Neuronal stem cell (in vitro differentiated cells): ENCODE results near the gene SEC14L1.

Experiments used
- DNase-seq: peaks from one replicate; pipeline ENCODE4 v3.0.0-alpha.2; 2013; ENCODE audit warnings: low spot score
- H2AFZ ChIP-seq: one replicate; pipeline ENCODE4 v1.6.1; 2013; ENCODE audit warnings: mild to moderate bottlenecking, low read length, inconsistent platforms
- H2AK5ac ChIP-seq: 2 replicates; pipeline ENCODE4 v1.6.1; 2013; ENCODE audit warnings: low read depth, mild to moderate bottlenecking, inconsistent platforms, low read length, moderate library complexity, mixed read lengths
- H2BK120ac ChIP-seq: 2 replicates; pipeline ENCODE4 v1.6.1; 2013; ENCODE audit warnings: low read depth, mild to moderate bottlenecking, inconsistent platforms, low read length, moderate library complexity, mixed read lengths
- H2BK12ac ChIP-seq: one replicate; pipeline ENCODE4 v1.6.1; 2013; ENCODE audit warnings: low read length, inconsistent platforms
- H2BK15ac ChIP-seq: 2 replicates; pipeline ENCODE4 v1.6.1; 2013; ENCODE audit warnings: mild to moderate bottlenecking, low read length, inconsistent platforms, mixed read lengths
- H2BK5ac ChIP-seq: one replicate; pipeline ENCODE4 v1.6.1; 2013; ENCODE audit warnings: inconsistent platforms, mild to moderate bottlenecking, low read length, moderate library complexity
- H3K14ac ChIP-seq: one replicate; pipeline ENCODE4 v1.6.1; 2013; ENCODE audit warnings: low read length, inconsistent platforms
- H3K18ac ChIP-seq: 2 replicates; pipeline ENCODE4 v1.6.1; 2013; ENCODE audit warnings: low read length, inconsistent platforms
- H3K23ac ChIP-seq: 2 replicates; pipeline ENCODE4 v1.6.1; 2013; ENCODE audit warnings: low read depth, mild to moderate bottlenecking, mixed read lengths, low read length, inconsistent platforms; ENCODE audit not compliant: poor library complexity
- H3K27ac ChIP-seq: replicated peaks from 3 replicates; pipeline ENCODE4 v1.5.1; 2013; ENCODE audit warnings: low read length, inconsistent platforms
- H3K27me3 ChIP-seq, 3 experiments: 2 replicates each; pipeline ENCODE4 v1.6.1; 2013; ENCODE audit warnings: low read length in 3 of 3, mild to moderate bottlenecking in 2 of 3, inconsistent platforms in 1 of 3, low read depth in 1 of 3, mixed read lengths in 1 of 3, moderate library complexity in 1 of 3; ENCODE audit not compliant: control insufficient read depth in 3 of 3, insufficient read depth in 3 of 3
- H3K36me3 ChIP-seq, 2 donors: replicated peaks in 1 of 2; 2 replicates each; pipeline ENCODE4 v1.6.1; 2013; ENCODE audit warnings: low read length in 2 of 2; ENCODE audit not compliant: control insufficient read depth in 2 of 2, insufficient read depth in 2 of 2
- H3K4ac ChIP-seq: 2 replicates; pipeline ENCODE4 v1.6.1; 2013; ENCODE audit warnings: inconsistent platforms, mild to moderate bottlenecking, low read length, moderate library complexity
- H3K4me1 ChIP-seq, 2 donors: 1 replicate in 1 of 2; 2 replicates in 1 of 2; pipeline ENCODE4 v1.6.1; 2013; ENCODE audit warnings: low read length in 2 of 2, low read depth in 1 of 2; ENCODE audit not compliant: control insufficient read depth in 2 of 2, insufficient read depth in 1 of 2
- H3K4me2 ChIP-seq: one replicate; pipeline ENCODE4 v1.6.1; 2013; ENCODE audit warnings: mild to moderate bottlenecking, low read length, inconsistent platforms; ENCODE audit not compliant: insufficient read depth, poor library complexity, severe bottlenecking
- H3K4me3 ChIP-seq, 2 donors: 2 replicates each; pipeline ENCODE4 v1.5.1; 2013; ENCODE audit warnings: low read length in 2 of 2, mild to moderate bottlenecking in 2 of 2, inconsistent platforms in 1 of 2, moderate library complexity in 1 of 2
- H3K79me1 ChIP-seq: one replicate; pipeline ENCODE4 v1.6.1; 2013; ENCODE audit warnings: low read depth, mild to moderate bottlenecking, inconsistent platforms, low read length, moderate library complexity
- H3K9ac ChIP-seq: one replicate; pipeline ENCODE4 v1.6.1; 2013; ENCODE audit warnings: mild to moderate bottlenecking, low read depth, low read length, inconsistent platforms; ENCODE audit not compliant: poor library complexity
- H3K9me3 ChIP-seq, 2 donors: replicated peaks in 1 of 2; 2 replicates each; pipeline versions ENCODE3 to v1.6.1; 2013; ENCODE audit warnings: low read length in 2 of 2, mild to moderate bottlenecking in 2 of 2, inconsistent platforms in 1 of 2, low read depth in 1 of 2, mixed read lengths in 1 of 2, moderate library complexity in 1 of 2; ENCODE audit not compliant: control insufficient read depth in 2 of 2, insufficient read depth in 1 of 2
- H4K8ac ChIP-seq: one replicate; pipeline ENCODE4 v1.6.1; 2013; ENCODE audit warnings: low read depth, mild to moderate bottlenecking, inconsistent platforms, low read length, moderate library complexity
- H4K91ac ChIP-seq: one replicate; pipeline ENCODE4 v1.6.1; 2013; ENCODE audit warnings: low read length, low read depth, mild to moderate bottlenecking, inconsistent platforms; ENCODE audit not compliant: poor library complexity
- WGBS, 2 donors: extraction: QIAGEN DNeasy Blood & Tissue Kit; methylation state at CpG; one replicate each; pipeline ENCODE4 v1.1.7; 2013; ENCODE audit warnings: missing lambda C conversion rate in 2 of 2, mixed read lengths in 1 of 2; ENCODE audit not compliant: insufficient read length in 2 of 2, insufficient replicate concordance in 1 of 2; ENCODE audit errors: extremely low coverage in 2 of 2; 5-methylcytosine and 5-hydroxymethylcytosine counted together

Gene SEC14L1

DNA sequence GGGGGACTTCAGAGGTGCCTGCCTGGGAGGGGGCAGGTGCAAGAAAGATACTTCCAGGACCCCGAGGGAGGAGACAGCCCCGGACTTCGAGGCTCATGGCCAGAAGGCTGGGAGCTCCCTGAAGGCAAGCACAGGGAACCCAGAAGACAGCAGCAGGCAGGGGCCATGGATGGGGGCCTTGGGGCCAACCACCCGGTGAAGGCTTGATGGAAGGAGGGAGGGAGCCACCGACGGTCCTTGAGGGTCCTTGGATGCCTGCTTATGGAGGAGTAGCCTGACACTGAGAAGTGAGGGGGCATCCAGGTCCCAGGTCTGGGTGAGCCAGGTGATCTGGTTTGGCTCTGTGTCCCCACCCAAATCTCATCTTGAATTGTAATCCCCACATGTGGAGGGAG is 89.7 kb downstream of the SEC14L1 start:
- Histone ChIP-seq H3K4me3 (no peak overlapping the region), H4K91ac (no peak overlapping the region), H3K27ac (no peak overlapping the region), H2AK5ac (peak overlapping the region; percentile 72), H3K9ac (no peak overlapping the region), H2BK15ac (no peak overlapping the region), H3K27me3 (no peaks in the 10 kb centered on the region), H3K14ac (no peak overlapping the region), H3K23ac (no peak overlapping the region), H3K36me3 (no peaks in the 10 kb centered on the region), H2BK120ac (peak overlapping the region; percentile 4), H2BK12ac (no peak overlapping the region), H3K79me1 (no peaks in the 10 kb centered on the region), H3K4me2 (no peak overlapping the region), H3K4ac (no peak overlapping the region), H2AFZ (no peak overlapping the region), H3K9me3 (no peaks in the 10 kb centered on the region), H3K4me1 (peaks cover 0 to 10% of the 10 kb centered on the region in 2 donors), H4K8ac (no peak overlapping the region), H2BK5ac (no peak overlapping the region), H3K18ac (no peak overlapping the region)
- no CpG with 5 or more reads among the region's 6 CpGs for WGBS, 2 donors
- no peak for DNase-seq

DNA sequence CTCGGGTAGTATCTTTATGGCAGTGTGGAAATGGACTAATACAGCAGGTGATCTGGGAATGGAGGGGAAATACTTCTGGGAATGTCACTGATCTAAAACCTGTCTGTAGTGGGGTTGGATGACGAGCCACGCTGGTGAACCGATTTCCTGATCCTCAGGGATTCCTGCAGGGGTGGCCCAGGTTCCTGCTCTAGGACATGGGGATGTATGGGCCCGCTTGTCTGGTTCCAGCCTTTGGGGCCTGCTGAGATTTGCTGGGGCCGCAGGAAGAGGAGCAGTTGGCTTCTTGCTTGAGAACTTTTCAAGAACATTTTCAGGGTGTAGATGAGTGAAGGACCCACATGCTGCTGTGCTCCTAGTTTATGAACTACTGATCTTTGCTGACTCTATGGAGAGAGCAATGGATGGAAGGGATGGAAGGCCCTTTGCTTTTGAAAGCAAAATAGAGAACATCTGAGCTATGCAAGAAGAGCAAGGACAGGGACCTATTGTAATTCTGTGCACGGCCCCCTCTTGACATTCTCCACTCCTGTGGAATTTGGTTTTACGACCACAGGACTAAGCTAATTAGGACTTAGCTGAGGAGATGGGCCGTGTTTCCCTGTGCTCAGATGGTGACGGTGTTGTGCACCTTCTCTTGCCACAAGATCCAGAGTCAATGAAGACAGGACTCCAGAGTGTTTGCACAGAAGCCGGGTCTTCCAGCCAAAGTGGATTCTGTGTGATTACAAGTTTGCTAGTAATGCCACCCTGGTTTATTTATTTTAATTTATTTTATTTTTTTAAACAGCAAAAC is 90.5 kb downstream of the SEC14L1 start:
- Histone ChIP-seq H3K4me1 (peaks cover 0 to 10% of the 10 kb centered on the region in 2 donors), H3K9ac (no peak overlapping the region), H4K91ac (no peak overlapping the region), H2AFZ (no peak overlapping the region), H2BK5ac (no peak overlapping the region), H2BK120ac (no peak overlapping the region), H3K4ac (no peak overlapping the region), H4K8ac (no peak overlapping the region), H3K23ac (no peak overlapping the region), H3K18ac (no peak overlapping the region), H2BK15ac (no peak overlapping the region), H3K14ac (no peak overlapping the region), H2AK5ac (peak overlapping the region; percentile 21), H3K36me3 (no peaks in the 10 kb centered on the region), H3K4me3 (no peak overlapping the region), H3K27me3 (no peaks in the 10 kb centered on the region), H3K79me1 (no peaks in the 10 kb centered on the region), H3K4me2 (no peak overlapping the region), H2BK12ac (no peak overlapping the region), H3K9me3 (no peaks in the 10 kb centered on the region), H3K27ac (no peak overlapping the region)
- DNase-seq: no peak
- no CpG with 5 or more reads among the region's 11 CpGs for WGBS, 2 donors

GRCh38 chr17:77233127-77233526 is 92.4 kb downstream of the SEC14L1 start:
- Histone ChIP-seq H3K14ac (no peak overlapping the region), H3K4ac (no peak overlapping the region), H4K91ac (no peak overlapping the region), H3K4me1 (peaks cover 0 to 4% of the 10 kb centered on the region in 2 donors), H2AFZ (no peak overlapping the region), H3K79me1 (no peaks in the 10 kb centered on the region), H3K27ac (no peak overlapping the region), H3K9ac (no peak overlapping the region), H3K4me3 (no peak overlapping the region), H2BK12ac (no peak overlapping the region), H3K36me3 (no peaks in the 10 kb centered on the region), H2BK15ac (no peak overlapping the region), H3K4me2 (no peak overlapping the region), H3K27me3 (no peaks in the 10 kb centered on the region), H3K18ac (no peak overlapping the region), H3K23ac (no peak overlapping the region), H2BK120ac (no peak overlapping the region), H4K8ac (no peak overlapping the region), H2BK5ac (no peak overlapping the region), H2AK5ac (no peak overlapping the region), H3K9me3 (no peaks in the 10 kb centered on the region)
- WGBS, 2 donors: no CpG with 5 or more reads among the region's 10 CpGs
- no peak for DNase-seq

DNA sequence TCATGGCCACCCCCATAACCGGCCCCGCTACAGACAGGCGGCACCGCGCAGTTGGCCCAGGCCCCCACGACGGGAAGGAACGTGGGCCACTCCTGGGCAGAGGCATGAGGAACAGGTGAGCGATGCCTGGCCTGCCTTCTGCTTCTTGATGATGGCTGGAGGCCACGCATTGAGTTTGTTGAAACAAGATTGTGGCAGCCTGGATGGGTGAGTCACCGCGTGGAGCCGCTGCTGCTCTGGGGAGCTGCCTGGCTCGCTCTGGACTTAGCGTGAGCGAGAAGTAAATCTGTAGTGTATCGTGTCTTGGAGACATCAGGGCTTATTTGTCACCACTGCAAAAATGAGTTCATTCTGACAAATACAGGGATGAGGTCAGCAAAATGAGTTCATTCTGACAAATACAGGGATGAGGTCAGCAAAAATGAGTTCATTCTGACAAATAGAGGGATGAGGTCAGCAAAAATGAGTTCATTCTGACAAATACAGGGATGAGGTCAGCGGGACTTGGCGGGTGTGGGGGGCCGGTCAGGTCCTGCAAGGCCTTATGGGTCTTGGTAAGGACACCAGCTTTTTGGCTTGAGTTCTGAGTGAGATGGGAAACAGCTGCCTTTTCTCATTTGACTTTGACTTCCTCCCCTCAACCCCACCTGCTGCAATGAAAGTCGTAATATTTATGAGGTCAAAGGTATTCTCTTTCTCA is 93.0 kb downstream of the SEC14L1 start:
- Histone ChIP-seq H3K27me3 (no peaks in the 10 kb centered on the region), H2BK5ac (no peak overlapping the region), H2BK15ac (no peak overlapping the region), H3K4me1 (no peaks in the 10 kb centered on the region), H3K4me2 (no peak overlapping the region), H2BK12ac (no peak overlapping the region), H3K18ac (peak overlapping the region; percentile 6), H3K9me3 (no peaks in the 10 kb centered on the region), H3K4me3 (no peak overlapping the region), H2AFZ (no peak overlapping the region), H3K79me1 (no peaks in the 10 kb centered on the region), H3K9ac (no peak overlapping the region), H3K36me3 (no peaks in the 10 kb centered on the region), H3K23ac (no peak overlapping the region), H3K27ac (no peak overlapping the region), H3K14ac (no peak overlapping the region), H2BK120ac (no peak overlapping the region), H4K91ac (no peak overlapping the region), H3K4ac (no peak overlapping the region), H2AK5ac (no peak overlapping the region), H4K8ac (no peak overlapping the region)
- DNase-seq: no peak
- no CpG with 5 or more reads among the region's 21 CpGs for WGBS, 2 donors
